Measurements from ENCODE around the gene SPTBN1.

DNA sequence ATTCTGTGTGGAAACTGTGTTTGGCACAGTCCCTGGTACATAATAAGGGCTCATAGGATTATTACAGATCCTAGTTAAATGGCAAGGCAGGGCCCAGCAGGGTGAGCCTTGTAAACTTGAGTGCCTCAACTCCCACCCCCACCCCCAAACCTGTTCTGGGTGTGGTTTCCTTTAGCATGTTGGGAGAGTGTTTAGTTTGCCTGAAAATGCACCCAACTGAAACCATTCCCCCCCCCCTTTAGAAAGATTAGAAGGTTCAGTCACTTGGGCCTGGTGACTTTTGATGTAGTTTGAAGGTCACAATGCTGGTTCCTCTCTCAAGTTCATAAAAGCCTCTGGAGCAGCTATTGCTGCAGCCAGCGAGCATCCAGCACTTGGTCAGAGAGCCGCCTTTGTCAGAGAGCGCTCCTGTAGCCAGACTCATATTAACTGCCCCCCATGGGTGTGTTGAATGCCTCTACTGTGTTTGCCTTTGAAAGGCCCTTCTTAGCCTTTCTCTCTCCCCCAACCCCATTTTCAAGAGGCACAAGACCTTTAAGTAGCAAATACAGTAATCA is 113.7 kb downstream of the SPTBN1 start:
- TF ChIP-seq POLR2A (IDR thresholded peaks at IDR 0.05; ENCODE audit: low read depth, low read length) = no peak
- TF ChIP-seq, protein P1, sequence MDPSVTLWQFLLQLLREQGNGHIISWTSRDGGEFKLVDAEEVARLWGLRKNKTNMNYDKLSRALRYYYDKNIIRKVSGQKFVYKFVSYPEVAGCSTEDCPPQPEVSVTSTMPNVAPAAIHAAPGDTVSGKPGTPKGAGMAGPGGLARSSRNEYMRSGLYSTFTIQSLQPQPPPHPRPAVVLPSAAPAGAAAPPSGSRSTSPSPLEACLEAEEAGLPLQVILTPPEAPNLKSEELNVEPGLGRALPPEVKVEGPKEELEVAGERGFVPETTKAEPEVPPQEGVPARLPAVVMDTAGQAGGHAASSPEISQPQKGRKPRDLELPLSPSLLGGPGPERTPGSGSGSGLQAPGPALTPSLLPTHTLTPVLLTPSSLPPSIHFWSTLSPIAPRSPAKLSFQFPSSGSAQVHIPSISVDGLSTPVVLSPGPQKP (IDR thresholded peaks at IDR 0.05; ENCODE audit: borderline replicate concordance, low read depth, low read length) = no peak

All from IMR-90 (cell line).